HG02981 (cell line): ENCODE measurements around the gene STARD5.

Source experiments
- ATAC-seq: cut with Tn5 transposase; IDR thresholded peaks from one replicate; pipeline ENCODE4 v1.9.1; 2021; ENCODE audit warnings: mild to moderate bottlenecking, moderate library complexity; ENCODE audit not compliant: unreplicated experiment

The STARD5 gene

GRCh38 chr15:81278306-81279029 is 45.5 kb downstream of the STARD5 start:
- no peak for ATAC-seq

GRCh38 chr15:81277851-81278250 is 46.1 kb downstream of the STARD5 start:
- no peak for ATAC-seq

GRCh38 chr15:81276967-81277366 is 47.0 kb downstream of the STARD5 start:
- no peak for ATAC-seq

GRCh38 chr15:81275711-81276392 is 48.1 kb downstream of the STARD5 start:
- ATAC-seq, result no peak

GRCh38 chr15:81274931-81275707 is 48.8 kb downstream of the STARD5 start:
- ATAC-seq, result peak; percentile 88

GRCh38 chr15:81274255-81274654 is 49.7 kb downstream of the STARD5 start:
- ATAC-seq, result no peak

- ATAC-seq, result no peak
Observed at GRCh38 chr15:81273855-81274254, 50.1 kb downstream of the STARD5 start.

- no peak for ATAC-seq
Observed at GRCh38 chr15:81273200-81273599, 50.7 kb downstream of the STARD5 start.

GRCh38 chr15:81271761-81272644 is 51.9 kb downstream of the STARD5 start:
- no peak for ATAC-seq

- no peak for ATAC-seq
Observed at GRCh38 chr15:81270781-81271491, 53.0 kb downstream of the STARD5 start.

GRCh38 chr15:81270188-81270587 is 53.8 kb downstream of the STARD5 start:
- no peak for ATAC-seq

- ATAC-seq, result no peak
Observed at GRCh38 chr15:81268881-81269601, 54.9 kb downstream of the STARD5 start.

GRCh38 chr15:81268340-81268739 is 55.6 kb downstream of the STARD5 start:
- no peak for ATAC-seq

- peak; percentile 83 for ATAC-seq
Observed at GRCh38 chr15:81265944-81266775, 57.8 kb downstream of the STARD5 start.

- ATAC-seq, result no peak
Observed at GRCh38 chr15:81265256-81265943, 58.5 kb downstream of the STARD5 start.

GRCh38 chr15:81264072-81264857 is 59.7 kb downstream of the STARD5 start:
- no peak for ATAC-seq

GRCh38 chr15:81263477-81263876 is 60.5 kb downstream of the STARD5 start:
- ATAC-seq, result no peak
